ENCODE data around the gene NAA38. TPM values are rescaled to one million over a fixed set of nuclear protein-coding genes. Genes with fewer than 3 reads are reported as not detected.

The NAA38 gene
- total and polyA plus RNA-seq, 2 experiments from 2014 or later, result 17.1 to 74.8 TPM

DNA sequence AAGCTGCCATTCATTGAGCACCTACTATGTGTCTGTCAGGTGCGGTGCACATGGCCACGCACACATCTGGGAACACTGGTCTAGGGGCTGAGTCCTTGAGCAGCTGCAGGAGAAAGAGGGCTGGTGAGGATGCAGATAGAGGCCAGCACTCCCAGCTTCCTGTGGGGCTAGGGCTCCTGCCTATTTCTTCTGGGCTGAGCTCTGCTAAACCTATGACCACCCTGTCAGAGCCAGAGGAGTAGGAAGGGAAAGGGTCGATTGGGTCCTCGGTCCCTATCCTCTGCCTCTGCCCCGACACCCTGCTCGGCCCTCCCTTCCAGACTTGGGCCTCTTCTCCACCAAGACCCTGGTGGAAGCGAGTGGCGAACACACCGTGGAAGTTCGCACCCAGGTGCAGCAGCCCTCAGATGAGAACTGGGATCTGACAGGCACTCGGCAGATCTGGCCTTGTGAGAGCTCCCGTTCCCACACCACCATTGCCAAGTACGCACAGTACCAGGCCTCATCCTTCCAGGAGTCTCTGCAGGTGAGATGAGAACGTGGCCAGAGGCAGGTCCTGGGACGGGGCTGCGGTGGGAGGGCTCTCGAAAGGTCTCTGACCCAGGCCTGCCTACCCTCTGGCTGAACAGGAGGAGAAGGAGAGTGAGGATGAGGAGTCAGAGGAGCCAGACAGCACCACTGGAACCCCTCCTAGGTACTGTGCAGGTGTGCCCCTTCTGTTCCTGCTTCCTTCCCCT is 6.5 kb downstream of the NAA38 start:
- Mint-ChIP-seq H3K27me3 (ENCODE audit: insufficient read depth, low read depth, poor library complexity) (peaks cover 28% of the 10 kb centered on the region), H3K9me3 (no peaks in the 10 kb centered on the region; the same call in 2 of the 3 replicates), H3K27ac (no peak overlapping the region), H3K36me3 (ENCODE audit: low read depth) (no peaks in the 10 kb centered on the region; the same call in 2 of the 3 replicates), H3K4me3 (peak overlapping the region; percentile 82), H3K4me1 (peaks cover 27% of the 10 kb centered on the region)
- DNase-seq (ENCODE audit: low spot score) (no peak), ATAC-seq (no peak)
- H3K27ac ChIP-seq (ENCODE audit: low read depth), result no peak overlapping the region
- peaks cover 86% of the 10 kb centered on the region for H3K27me3 ChIP-seq (ENCODE audit: insufficient read depth)
- peak overlapping the region; percentile 80 for H3K4me3 ChIP-seq
- TF ChIP-seq JUNB (IDR thresholded peaks at IDR 0.05; ENCODE audit: unreplicated experiment) (no peak), EZH2 (IDR thresholded peaks at IDR 0.05; ENCODE audit: low read depth, unreplicated experiment) (peak; percentile 16), ZNF331 (CRISPR knock-in tag; IDR thresholded peaks at IDR 0.05; ENCODE audit: low read depth) (no peak)
- TF ChIP-seq, protein P1, sequence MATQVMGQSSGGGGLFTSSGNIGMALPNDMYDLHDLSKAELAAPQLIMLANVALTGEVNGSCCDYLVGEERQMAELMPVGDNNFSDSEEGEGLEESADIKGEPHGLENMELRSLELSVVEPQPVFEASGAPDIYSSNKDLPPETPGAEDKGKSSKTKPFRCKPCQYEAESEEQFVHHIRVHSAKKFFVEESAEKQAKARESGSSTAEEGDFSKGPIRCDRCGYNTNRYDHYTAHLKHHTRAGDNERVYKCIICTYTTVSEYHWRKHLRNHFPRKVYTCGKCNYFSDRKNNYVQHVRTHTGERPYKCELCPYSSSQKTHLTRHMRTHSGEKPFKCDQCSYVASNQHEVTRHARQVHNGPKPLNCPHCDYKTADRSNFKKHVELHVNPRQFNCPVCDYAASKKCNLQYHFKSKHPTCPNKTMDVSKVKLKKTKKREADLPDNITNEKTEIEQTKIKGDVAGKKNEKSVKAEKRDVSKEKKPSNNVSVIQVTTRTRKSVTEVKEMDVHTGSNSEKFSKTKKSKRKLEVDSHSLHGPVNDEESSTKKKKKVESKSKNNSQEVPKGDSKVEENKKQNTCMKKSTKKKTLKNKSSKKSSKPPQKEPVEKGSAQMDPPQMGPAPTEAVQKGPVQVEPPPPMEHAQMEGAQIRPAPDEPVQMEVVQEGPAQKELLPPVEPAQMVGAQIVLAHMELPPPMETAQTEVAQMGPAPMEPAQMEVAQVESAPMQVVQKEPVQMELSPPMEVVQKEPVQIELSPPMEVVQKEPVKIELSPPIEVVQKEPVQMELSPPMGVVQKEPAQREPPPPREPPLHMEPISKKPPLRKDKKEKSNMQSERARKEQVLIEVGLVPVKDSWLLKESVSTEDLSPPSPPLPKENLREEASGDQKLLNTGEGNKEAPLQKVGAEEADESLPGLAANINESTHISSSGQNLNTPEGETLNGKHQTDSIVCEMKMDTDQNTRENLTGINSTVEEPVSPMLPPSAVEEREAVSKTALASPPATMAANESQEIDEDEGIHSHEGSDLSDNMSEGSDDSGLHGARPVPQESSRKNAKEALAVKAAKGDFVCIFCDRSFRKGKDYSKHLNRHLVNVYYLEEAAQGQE (IDR thresholded peaks at IDR 0.05; ENCODE audit: unreplicated experiment), result no peak
- TF ChIP-seq, protein P2, sequence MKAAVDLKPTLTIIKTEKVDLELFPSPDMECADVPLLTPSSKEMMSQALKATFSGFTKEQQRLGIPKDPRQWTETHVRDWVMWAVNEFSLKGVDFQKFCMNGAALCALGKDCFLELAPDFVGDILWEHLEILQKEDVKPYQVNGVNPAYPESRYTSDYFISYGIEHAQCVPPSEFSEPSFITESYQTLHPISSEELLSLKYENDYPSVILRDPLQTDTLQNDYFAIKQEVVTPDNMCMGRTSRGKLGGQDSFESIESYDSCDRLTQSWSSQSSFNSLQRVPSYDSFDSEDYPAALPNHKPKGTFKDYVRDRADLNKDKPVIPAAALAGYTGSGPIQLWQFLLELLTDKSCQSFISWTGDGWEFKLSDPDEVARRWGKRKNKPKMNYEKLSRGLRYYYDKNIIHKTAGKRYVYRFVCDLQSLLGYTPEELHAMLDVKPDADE (IDR thresholded peaks at IDR 0.05), result no peak
- no peaks in the 10 kb centered on the region for H3K9me2 ChIP-seq (ENCODE audit: insufficient read depth)
- H4K20me1 ChIP-seq (replicated peaks; ENCODE audit: insufficient read depth), result no peaks in the 10 kb centered on the region; the same call in 1 of the 2 replicates
- peak overlapping the region; percentile 97 for H2AFZ ChIP-seq
- H3K79me2 ChIP-seq (replicated peaks; ENCODE audit: insufficient read depth), result no peaks in the 10 kb centered on the region
- 0 out of 2 replicates have a peak, but pooled peaks cover 11% of the 10 kb centered on the region for H3F3A ChIP-seq (replicated peaks; ENCODE audit: low read depth)
- H3K4me1 ChIP-seq (ENCODE audit: insufficient read depth), result peaks cover 28% of the 10 kb centered on the region
- H3K4me2 ChIP-seq, result peak overlapping the region; percentile 90
- no peaks in the 10 kb centered on the region; the same call in 1 of the 2 replicates for H3K36me3 ChIP-seq (ENCODE audit: insufficient read depth)

GRCh38 chr17:7849751-7850504 is 7.4 kb downstream of the NAA38 start:
- no peaks in the 10 kb centered on the region for H3K79me2 ChIP-seq (replicated peaks; ENCODE audit: insufficient read depth)
- H3K27ac Mint-ChIP-seq, result no peak overlapping the region
- H3K4me3 Mint-ChIP-seq, result no peak overlapping the region
- H3K27me3 ChIP-seq (ENCODE audit: insufficient read depth), result peaks cover 86% of the 10 kb centered on the region
- no peaks in the 10 kb centered on the region; the same call in 1 of the 2 replicates for H4K20me1 ChIP-seq (replicated peaks; ENCODE audit: insufficient read depth)
- H3K36me3 Mint-ChIP-seq (ENCODE audit: low read depth), result no peaks in the 10 kb centered on the region; the same call in 2 of the 3 replicates
- H3K27me3 Mint-ChIP-seq (ENCODE audit: insufficient read depth, low read depth, poor library complexity), result peaks cover 32% of the 10 kb centered on the region
- no peaks in the 10 kb centered on the region for H3K9me2 ChIP-seq (ENCODE audit: insufficient read depth)
- no peak for ATAC-seq
- no peak overlapping the region for H3K4me2 ChIP-seq
- no peaks in the 10 kb centered on the region; the same call in 2 of the 3 replicates for H3K9me3 Mint-ChIP-seq
- peaks cover 27% of the 10 kb centered on the region for H3K4me1 Mint-ChIP-seq
- no peaks in the 10 kb centered on the region; the same call in 1 of the 2 replicates for H3K36me3 ChIP-seq (ENCODE audit: insufficient read depth)
- no peak for DNase-seq (ENCODE audit: low spot score)
- no peak overlapping the region for H3K4me3 ChIP-seq
- 0 out of 2 replicates have a peak, but pooled peaks cover 11% of the 10 kb centered on the region for H3F3A ChIP-seq (replicated peaks; ENCODE audit: low read depth)
- H3K27ac ChIP-seq (ENCODE audit: low read depth), result no peak overlapping the region
- no peak overlapping the region for H2AFZ ChIP-seq
- peaks cover 20% of the 10 kb centered on the region for H3K4me1 ChIP-seq (ENCODE audit: insufficient read depth)
- TF ChIP-seq, protein P2 (IDR thresholded peaks at IDR 0.05), result no peak
- no peak for TF ChIP-seq CREB1 (CRISPR knock-in tag; IDR thresholded peaks at IDR 0.05; ENCODE audit: low read depth)
- no peak for TF ChIP-seq ZNF114 (CRISPR knock-in tag; IDR thresholded peaks at IDR 0.05)
- TF ChIP-seq, protein P3, sequence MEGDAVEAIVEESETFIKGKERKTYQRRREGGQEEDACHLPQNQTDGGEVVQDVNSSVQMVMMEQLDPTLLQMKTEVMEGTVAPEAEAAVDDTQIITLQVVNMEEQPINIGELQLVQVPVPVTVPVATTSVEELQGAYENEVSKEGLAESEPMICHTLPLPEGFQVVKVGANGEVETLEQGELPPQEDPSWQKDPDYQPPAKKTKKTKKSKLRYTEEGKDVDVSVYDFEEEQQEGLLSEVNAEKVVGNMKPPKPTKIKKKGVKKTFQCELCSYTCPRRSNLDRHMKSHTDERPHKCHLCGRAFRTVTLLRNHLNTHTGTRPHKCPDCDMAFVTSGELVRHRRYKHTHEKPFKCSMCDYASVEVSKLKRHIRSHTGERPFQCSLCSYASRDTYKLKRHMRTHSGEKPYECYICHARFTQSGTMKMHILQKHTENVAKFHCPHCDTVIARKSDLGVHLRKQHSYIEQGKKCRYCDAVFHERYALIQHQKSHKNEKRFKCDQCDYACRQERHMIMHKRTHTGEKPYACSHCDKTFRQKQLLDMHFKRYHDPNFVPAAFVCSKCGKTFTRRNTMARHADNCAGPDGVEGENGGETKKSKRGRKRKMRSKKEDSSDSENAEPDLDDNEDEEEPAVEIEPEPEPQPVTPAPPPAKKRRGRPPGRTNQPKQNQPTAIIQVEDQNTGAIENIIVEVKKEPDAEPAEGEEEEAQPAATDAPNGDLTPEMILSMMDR (conservative IDR thresholded peaks at IDR 0.05; ENCODE audit: low read depth in 2 of 2), result no peak
- TF ChIP-seq EZH2phosphoT487 (IDR thresholded peaks at IDR 0.05; ENCODE audit: unreplicated experiment), result no peak
- TF ChIP-seq, protein P1 (IDR thresholded peaks at IDR 0.05; ENCODE audit: unreplicated experiment), result no peak
- TF ChIP-seq NANOG (IDR thresholded peaks at IDR 0.05; ENCODE audit: borderline replicate concordance), result no peak
